H9 (cell line): ENCODE results near the gene SEPTIN6. TPM values are rescaled to one million over a fixed set of nuclear protein-coding genes. Genes with fewer than 3 reads are reported as not detected.

ENCODE experiments used
- DNase-seq: peaks from one replicate; pipeline ENCODE4 v3.0.0-alpha.2; 2017
- H2AFZ ChIP-seq: one replicate; pipeline ENCODE4 v1.6.1; 2013; ENCODE audit warnings: mild to moderate bottlenecking, low read length, control low read depth, moderate library complexity
- H2AK5ac ChIP-seq: 2 replicates; pipeline ENCODE4 v1.6.1; 2013; ENCODE audit warnings: low read length, control low read depth, mixed read lengths; ENCODE audit not compliant: insufficient read length
- H2BK120ac ChIP-seq: one replicate; pipeline ENCODE4 v1.6.1; 2013; ENCODE audit warnings: low read depth, mild to moderate bottlenecking, low read length, control low read depth, inconsistent platforms; ENCODE audit not compliant: poor library complexity, severe bottlenecking
- H2BK12ac ChIP-seq: 2 replicates; pipeline ENCODE4 v1.6.1; 2013; ENCODE audit warnings: low read length, control low read depth, mixed read lengths, low read depth; ENCODE audit not compliant: insufficient read length
- H2BK15ac ChIP-seq: 2 replicates; pipeline ENCODE4 v1.6.1; 2013; ENCODE audit warnings: low read depth, low read length, control low read depth
- H2BK20ac ChIP-seq: one replicate; pipeline ENCODE4 v1.6.1; 2013; ENCODE audit warnings: low read depth, mild to moderate bottlenecking, low read length, control low read depth, inconsistent platforms; ENCODE audit not compliant: poor library complexity, severe bottlenecking
- H2BK5ac ChIP-seq: 2 replicates; pipeline ENCODE4 v1.6.1; 2013; ENCODE audit warnings: low read length, control low read depth, mixed read lengths; ENCODE audit not compliant: insufficient read length
- H3K14ac ChIP-seq: 2 replicates; pipeline ENCODE4 v1.6.1; 2013; ENCODE audit warnings: low read length, control low read depth; ENCODE audit not compliant: insufficient read depth
- H3K18ac ChIP-seq: 2 replicates; pipeline ENCODE4 v1.6.1; 2013; ENCODE audit warnings: low read depth, mild to moderate bottlenecking, mixed read lengths, low read length, control low read depth; ENCODE audit not compliant: insufficient read length
- H3K23ac ChIP-seq: 2 replicates; pipeline ENCODE4 v1.6.1; 2013; ENCODE audit warnings: low read length, control low read depth, mixed read lengths, low read depth; ENCODE audit not compliant: insufficient read length
- H3K23me2 ChIP-seq: 2 replicates; pipeline ENCODE4 v1.6.1; 2013; ENCODE audit warnings: low read depth, mild to moderate bottlenecking, mixed read lengths, low read length, control low read depth; ENCODE audit not compliant: insufficient read length, poor library complexity, severe bottlenecking
- H3K27ac ChIP-seq: 2 replicates; pipeline ENCODE4 v1.5.1; 2013; ENCODE audit warnings: low read length, control low read depth, mixed read lengths, low read depth; ENCODE audit not compliant: insufficient read length
- H3K27me3 ChIP-seq: 2 replicates; pipeline ENCODE4 v1.6.1; 2013; ENCODE audit warnings: low read length, control low read depth, inconsistent platforms; ENCODE audit not compliant: insufficient read depth
- H3K4ac ChIP-seq: 2 replicates; pipeline ENCODE4 v1.6.1; 2013; ENCODE audit warnings: low read depth, mild to moderate bottlenecking, control low read depth, inconsistent platforms, low read length, moderate library complexity
- H3K4me1 ChIP-seq: 2 replicates; pipeline ENCODE4 v1.6.1; 2013; ENCODE audit warnings: low read length, control low read depth, inconsistent platforms; ENCODE audit not compliant: insufficient read depth
- H3K4me2 ChIP-seq: 2 replicates; pipeline ENCODE4 v1.6.1; 2013; ENCODE audit warnings: low read length, control low read depth, mixed read lengths; ENCODE audit not compliant: insufficient read length, insufficient read depth
- H3K56ac ChIP-seq: 2 replicates; pipeline ENCODE4 v1.6.1; 2013; ENCODE audit warnings: low read depth, mild to moderate bottlenecking, mixed read lengths, low read length, control low read depth; ENCODE audit not compliant: insufficient read length
- H3K79me1 ChIP-seq: 2 replicates; pipeline ENCODE4 v1.6.1; 2013; ENCODE audit warnings: low read depth, mild to moderate bottlenecking, moderate library complexity, low read length, control low read depth, inconsistent platforms; ENCODE audit not compliant: insufficient read depth, poor library complexity, severe bottlenecking
- H3K79me2 ChIP-seq: 2 replicates; pipeline ENCODE4 v1.6.1; 2013; ENCODE audit warnings: low read length, control low read depth, inconsistent platforms; ENCODE audit not compliant: insufficient read depth
- H3K9ac ChIP-seq: 2 replicates; pipeline ENCODE4 v1.6.1; 2013; ENCODE audit warnings: low read length, control low read depth, mixed read lengths; ENCODE audit not compliant: insufficient read length; ENCODE audit errors: extremely low read depth
- H3K9me3 ChIP-seq: one replicate; pipeline ENCODE4 v1.6.1; 2013; ENCODE audit warnings: low read depth, low read length, inconsistent platforms; ENCODE audit not compliant: control insufficient read depth
- H3T11ph ChIP-seq: one replicate; pipeline ENCODE4 v1.6.1; 2013; ENCODE audit warnings: mild to moderate bottlenecking, low read length, control low read depth, inconsistent platforms
- H4K20me1 ChIP-seq: one replicate; pipeline ENCODE4 v1.6.1; 2013; ENCODE audit not compliant: control insufficient read depth, insufficient read length, insufficient read depth
- H4K5ac ChIP-seq: 2 replicates; pipeline ENCODE4 v1.6.1; 2013; ENCODE audit warnings: low read depth, mild to moderate bottlenecking, mixed read lengths, low read length, control low read depth; ENCODE audit not compliant: insufficient read length
- H4K8ac ChIP-seq: replicated peaks from 2 replicates; pipeline ENCODE4 v1.6.1; 2013; ENCODE audit warnings: low read length, control low read depth, mixed read lengths, low read depth; ENCODE audit not compliant: insufficient read length
- H4K91ac ChIP-seq: 2 replicates; pipeline ENCODE4 v1.6.1; 2013; ENCODE audit warnings: low read depth, mild to moderate bottlenecking, moderate library complexity, mixed read lengths, low read length, control low read depth; ENCODE audit not compliant: insufficient read length
- H3K27ac Mint-ChIP-seq, 3 experiments: 2 replicates in 2 of 3; 3 replicates in 1 of 3; pipeline ENCODE4 v1.8.0; 2020 to 2021; ENCODE audit warnings: mixed read lengths in 3 of 3, mild to moderate bottlenecking in 1 of 3, moderate library complexity in 1 of 3
- H3K27me3 Mint-ChIP-seq: 2 replicates; pipeline ENCODE4 v1.8.0; 2021; ENCODE audit warnings: low read depth, mild to moderate bottlenecking, moderate library complexity, mixed read lengths
- H3K36me3 Mint-ChIP-seq, 3 experiments: 2 replicates in 2 of 3; 3 replicates in 1 of 3; pipeline ENCODE4 v1.8.0; 2020 to 2021; ENCODE audit warnings: low read depth in 3 of 3, mixed read lengths in 3 of 3; ENCODE audit not compliant: insufficient read depth in 1 of 3
- H3K4me1 Mint-ChIP-seq, 2 experiments: 2 replicates each; pipeline ENCODE4 v1.8.0; 2020; ENCODE audit warnings: mixed read lengths in 2 of 2
- H3K4me3 Mint-ChIP-seq, 2 experiments: 2 replicates in 1 of 2; 3 replicates in 1 of 2; pipeline ENCODE4 v1.8.0; 2020 to 2021; ENCODE audit warnings: mild to moderate bottlenecking in 2 of 2, mixed read lengths in 2 of 2, moderate library complexity in 1 of 2
- H3K9me3 Mint-ChIP-seq, 2 experiments: 2 replicates in 1 of 2; 3 replicates in 1 of 2; pipeline ENCODE4 v1.8.0; 2020; ENCODE audit warnings: mild to moderate bottlenecking in 2 of 2, mixed read lengths in 2 of 2, moderate library complexity in 1 of 2
- WGBS: extraction: QIAGEN DNeasy Blood & Tissue Kit; methylation state at CpG from one replicate; pipeline ENCODE4 v1.1.7; 2013; ENCODE audit warnings: missing lambda C conversion rate, low lambda C conversion rate, mixed read lengths; ENCODE audit not compliant: insufficient read length; ENCODE audit errors: extremely low coverage; 5-methylcytosine and 5-hydroxymethylcytosine counted together
- total RNA-seq: library from RNA; stranded (reverse); gene quantifications from 2 replicates; pipeline ENCODE4 v1.2.1, GENCODE V29; 2021
- TF ChIP-seq, protein P1 (sequence below): fragments of 200-600 bp; sonication (generic); conservative IDR thresholded peaks from 3 replicates; pipeline ENCODE4 v1.8.0; 2021; ENCODE audit warnings: antibody characterized with exemption, mild to moderate bottlenecking

The SEPTIN6 gene
- total RNA-seq, 1 experiment from 2014 or later: 23.1 TPM

DNA sequence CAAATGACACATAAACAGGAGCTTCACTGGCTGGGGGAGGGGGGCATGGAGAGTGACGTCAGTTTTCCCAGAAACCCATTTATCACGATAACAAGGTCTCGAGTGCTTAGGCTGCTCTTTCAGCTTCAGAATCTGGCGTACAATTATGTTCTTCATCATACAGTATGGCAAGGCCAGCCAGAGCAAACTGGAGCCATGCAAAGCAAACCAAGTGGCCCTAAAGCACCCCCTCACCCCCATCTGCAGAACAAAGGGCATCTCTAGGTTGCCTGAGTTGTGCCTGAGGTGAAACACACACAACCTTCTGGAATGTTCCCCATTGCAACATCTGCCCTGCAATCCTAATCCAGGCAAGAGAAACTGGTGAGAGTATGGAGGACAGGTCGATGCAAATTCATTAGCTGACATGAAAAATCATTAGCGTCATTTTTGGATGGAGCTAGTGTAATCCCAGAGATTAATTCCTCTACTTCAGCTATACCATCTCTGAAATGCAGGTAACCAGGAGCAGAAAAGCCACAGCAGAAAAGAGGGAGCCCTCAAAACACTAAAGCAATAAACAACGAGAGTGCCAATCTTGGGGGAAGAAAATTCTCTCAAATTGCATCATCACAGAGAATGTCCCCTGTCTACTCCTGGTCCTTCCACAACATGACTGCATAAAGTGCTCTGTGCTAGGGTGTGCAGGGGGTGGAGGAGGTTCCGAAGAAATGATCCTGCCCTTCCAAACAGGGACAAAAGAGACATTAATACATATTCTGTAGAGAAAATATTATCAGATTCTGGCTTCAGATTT is 1.8 kb downstream of the SEPTIN6 start:
- H3K27me3 Mint-ChIP-seq: peaks cover 33% of the 10 kb centered on the region
- H3K4me1 ChIP-seq: peaks cover 2% of the 10 kb centered on the region; the same call in 1 of the 2 replicates

More for the DNA sequence above, 1.8 kb downstream of the SEPTIN6 start:
- Histone ChIP-seq H4K5ac (no peak overlapping the region), H3K56ac (no peak overlapping the region), H3K27me3 (no peaks in the 10 kb centered on the region; the same call in 1 of the 2 replicates), H3K27ac (no peak overlapping the region), H4K91ac (no peak overlapping the region), H3K79me1 (no peaks in the 10 kb centered on the region), H3K14ac (no peak overlapping the region), H3K18ac (no peak overlapping the region), H3T11ph (no peak overlapping the region), H2BK12ac (no peak overlapping the region), H3K4me2 (peak overlapping the region; percentile 87), H4K8ac (no peak overlapping the region), H3K23me2 (peaks cover 22% of the 10 kb centered on the region), H3K23ac (no peak overlapping the region), H2BK5ac (no peak overlapping the region), H2BK120ac (no peak overlapping the region), H2AFZ (no peak overlapping the region), H4K20me1 (no peaks in the 10 kb centered on the region), H2BK20ac (no peak overlapping the region), H2AK5ac (no peak overlapping the region), H3K79me2 (no peaks in the 10 kb centered on the region; the same call in 1 of the 2 replicates), H3K4ac (no peak overlapping the region), H2BK15ac (no peak overlapping the region), H3K9me3 (peaks cover 31% of the 10 kb centered on the region), H3K9ac (no peak overlapping the region)
- Mint-ChIP-seq H3K36me3 (peaks cover 0 to 13% (median 4%) of the 10 kb centered on the region in 3 experiments; a peak in 5 of 7 replicates), H3K27ac (no peak overlapping the region), H3K9me3 (peaks cover 70 to 76% of the 10 kb centered on the region in 2 experiments), H3K4me1 (peaks cover 34 to 41% of the 10 kb centered on the region in 2 experiments), H3K4me3 (peak overlapping the region; percentile 19 to 87; a peak in 3 of 5 replicates)
- no peak for DNase-seq
- WGBS: no CpG with 5 or more reads among the region's 8 CpGs
- TF ChIP-seq, protein P1, sequence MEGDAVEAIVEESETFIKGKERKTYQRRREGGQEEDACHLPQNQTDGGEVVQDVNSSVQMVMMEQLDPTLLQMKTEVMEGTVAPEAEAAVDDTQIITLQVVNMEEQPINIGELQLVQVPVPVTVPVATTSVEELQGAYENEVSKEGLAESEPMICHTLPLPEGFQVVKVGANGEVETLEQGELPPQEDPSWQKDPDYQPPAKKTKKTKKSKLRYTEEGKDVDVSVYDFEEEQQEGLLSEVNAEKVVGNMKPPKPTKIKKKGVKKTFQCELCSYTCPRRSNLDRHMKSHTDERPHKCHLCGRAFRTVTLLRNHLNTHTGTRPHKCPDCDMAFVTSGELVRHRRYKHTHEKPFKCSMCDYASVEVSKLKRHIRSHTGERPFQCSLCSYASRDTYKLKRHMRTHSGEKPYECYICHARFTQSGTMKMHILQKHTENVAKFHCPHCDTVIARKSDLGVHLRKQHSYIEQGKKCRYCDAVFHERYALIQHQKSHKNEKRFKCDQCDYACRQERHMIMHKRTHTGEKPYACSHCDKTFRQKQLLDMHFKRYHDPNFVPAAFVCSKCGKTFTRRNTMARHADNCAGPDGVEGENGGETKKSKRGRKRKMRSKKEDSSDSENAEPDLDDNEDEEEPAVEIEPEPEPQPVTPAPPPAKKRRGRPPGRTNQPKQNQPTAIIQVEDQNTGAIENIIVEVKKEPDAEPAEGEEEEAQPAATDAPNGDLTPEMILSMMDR: no peak
